NCI-H2227 (cell line): Measurements from ENCODE around the gene GPX2.

Source experiments
- DNase-seq: peaks from one replicate; lab custom pipeline; 2025; ENCODE audit not compliant: unreplicated experiment; lab: John Stamatoyannopoulos, UW

The GPX2 gene

DNA sequence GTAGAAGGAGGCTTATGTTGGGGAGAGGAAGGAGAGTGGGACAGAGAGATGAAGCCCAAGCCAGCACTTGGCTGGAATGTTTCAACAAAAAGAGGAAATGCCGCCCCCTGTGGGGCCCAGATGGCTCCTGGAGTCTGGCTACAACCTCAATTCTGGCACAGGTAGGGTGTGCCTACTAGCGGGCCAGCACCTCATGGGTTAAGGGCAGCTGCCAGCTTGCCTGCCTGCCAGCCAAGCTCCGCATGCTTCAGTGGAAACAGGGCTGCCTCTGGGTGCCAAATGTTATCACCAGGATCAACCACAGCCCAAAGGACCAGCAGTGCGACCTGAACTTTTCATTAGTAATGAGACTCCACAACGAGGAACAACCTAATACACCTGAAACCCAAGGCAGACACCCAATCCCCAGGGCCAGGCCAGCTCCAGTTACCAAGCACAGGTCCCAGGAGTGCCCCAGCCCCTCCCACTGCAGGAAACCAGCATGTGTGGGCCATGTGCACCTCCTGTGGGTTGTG is 18.3 kb upstream of the GPX2 start:
- DNase-seq = no peak

DNA sequence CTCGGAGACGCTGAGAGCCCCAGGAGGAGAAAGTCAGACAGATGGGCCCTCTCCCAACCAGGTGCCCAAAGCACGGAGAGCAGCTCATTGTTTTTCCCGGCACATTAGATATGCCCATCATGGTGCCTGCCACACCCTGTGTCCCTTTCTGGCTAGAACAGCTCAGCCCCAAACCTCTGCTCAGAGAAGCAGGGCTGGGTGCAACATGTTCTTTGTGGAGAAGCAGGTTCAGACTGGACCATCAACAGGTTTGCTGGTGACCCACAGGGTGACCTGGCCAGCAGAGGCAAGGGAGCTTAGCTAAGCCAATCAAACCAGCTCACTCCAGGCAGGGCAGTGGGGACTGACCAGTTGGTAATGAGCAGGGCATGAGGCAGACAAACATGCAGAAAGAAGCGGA is 16.2 kb upstream of the GPX2 start:
- no peak for DNase-seq

DNA sequence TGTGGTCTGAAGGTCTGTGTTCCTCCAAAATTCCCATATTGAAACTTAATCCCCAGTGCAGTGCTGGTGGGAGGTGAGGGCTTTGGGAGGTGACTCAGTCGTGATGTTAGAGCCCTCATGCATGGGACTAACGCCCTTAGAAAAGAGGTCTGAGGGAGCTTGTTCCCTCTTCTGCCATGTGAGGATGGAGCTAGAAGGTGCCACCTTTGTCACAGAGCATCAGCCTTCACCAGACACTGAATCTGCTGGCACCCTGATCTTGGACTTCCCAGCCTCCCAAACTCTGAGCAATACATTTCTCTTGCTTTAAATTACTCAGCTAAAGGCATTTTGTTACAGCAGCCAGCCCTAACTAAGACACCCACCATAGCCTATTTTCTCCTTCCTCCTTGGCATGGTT is 15.7 kb upstream of the GPX2 start:
- DNase-seq = no peak

DNA sequence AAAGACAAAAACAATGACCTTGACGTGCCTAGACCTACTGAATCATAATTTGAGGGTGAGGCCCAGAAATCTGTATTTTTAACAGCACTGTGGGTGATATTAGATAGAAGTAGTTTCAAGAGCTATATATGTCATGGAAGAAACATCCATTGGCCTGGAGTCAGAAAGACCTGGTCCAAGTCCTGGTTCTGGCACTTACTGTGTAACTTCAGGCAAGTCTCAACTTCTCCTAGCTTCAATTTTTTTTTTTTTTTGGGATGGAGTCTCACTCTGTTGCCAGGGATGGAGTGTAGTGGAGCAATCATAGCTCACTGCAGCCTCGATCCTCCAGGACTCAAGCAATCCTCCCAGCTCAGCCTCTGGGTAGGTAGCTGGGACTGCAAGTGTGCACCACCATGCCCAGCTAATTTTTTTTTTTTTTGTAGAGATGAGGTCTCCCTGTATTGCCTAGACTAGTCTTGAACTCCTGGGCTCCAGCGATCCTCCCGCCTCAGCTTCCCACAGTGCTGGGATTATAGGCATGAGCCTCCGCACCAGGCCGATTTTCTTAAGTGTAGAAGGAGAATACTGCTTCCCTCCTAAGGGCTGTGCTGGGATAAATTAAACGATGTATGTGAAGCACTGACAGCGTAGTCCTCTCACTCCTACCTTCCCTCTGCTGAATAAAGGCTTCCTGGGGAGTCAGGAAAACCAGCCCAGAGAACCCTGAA is 14.3 kb upstream of the GPX2 start:
- no peak for DNase-seq

DNA sequence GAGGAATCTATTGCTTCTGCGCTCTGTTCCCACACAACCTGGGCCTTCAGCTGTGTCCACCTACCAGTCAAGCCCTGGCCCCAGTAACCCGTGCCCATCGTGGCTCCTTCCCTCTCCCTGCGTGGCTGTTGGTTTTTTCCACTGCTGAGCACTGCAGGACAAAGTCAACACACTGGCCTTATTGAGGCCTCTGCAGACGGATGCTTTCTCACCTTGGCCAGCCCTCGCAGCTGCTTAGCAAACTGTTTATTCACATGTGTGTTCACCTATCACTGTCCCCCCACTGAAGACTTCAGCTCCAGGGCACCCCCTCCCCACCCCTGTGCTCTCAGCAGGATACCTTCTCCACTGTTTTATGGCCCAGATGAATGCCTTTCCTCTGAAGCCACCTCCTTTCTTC is 12.8 kb upstream of the GPX2 start:
- DNase-seq = no peak

DNA sequence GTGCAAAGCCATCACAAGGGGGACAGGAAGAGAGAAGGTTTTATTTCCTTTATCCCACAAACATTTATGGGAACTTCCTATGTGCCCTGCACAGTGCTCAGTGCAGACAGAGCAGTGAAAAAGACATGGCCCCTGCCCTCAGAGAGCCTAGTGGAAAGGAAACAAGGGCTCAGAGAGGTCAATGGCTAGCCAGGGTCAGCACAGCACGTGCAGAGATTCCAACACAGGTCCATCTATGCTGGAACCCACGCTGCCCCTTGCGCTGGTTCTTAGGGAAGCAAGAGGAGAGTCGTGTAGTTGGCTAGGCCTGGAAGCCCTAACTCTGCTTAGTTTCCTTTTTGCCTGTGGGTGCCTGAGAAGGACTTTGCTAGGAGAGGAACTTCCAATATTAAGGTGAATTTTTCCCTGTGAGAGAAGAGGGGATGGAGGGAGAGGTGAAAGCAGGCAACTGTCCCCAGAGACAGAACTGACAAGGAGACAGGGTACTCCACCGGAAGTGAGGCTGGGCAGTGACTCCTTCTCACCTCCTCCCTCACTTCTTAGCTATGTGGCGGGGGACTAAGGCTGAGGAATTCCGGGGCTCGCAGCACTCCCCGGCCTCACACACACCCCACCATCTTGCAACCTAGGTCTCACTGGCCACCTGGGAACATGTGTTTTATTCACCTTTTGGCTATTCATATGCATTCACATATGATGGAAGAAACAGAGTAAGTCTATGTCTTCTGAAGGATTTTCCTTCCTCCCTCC is 12.1 kb upstream of the GPX2 start:
- DNase-seq = no peak

DNA sequence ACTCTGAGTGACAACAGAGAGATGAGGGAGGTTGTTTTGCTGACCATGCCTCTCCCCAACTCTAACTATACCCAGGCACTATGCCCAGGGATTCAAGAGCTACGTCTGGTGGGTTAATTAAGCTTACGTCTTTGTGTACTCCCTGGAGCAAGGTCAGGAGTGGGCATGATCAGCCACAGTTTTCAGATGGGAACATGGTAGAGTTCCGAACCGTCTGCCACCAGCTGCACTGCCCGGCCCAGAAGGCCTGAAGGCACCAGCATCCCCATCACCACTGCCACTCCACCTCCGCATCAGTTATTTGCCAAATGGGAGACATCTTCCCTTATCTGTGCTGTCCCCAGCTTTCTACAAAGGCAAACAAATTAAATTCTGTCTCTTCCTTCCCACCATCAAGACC is 11.1 kb upstream of the GPX2 start:
- no peak for DNase-seq

DNA sequence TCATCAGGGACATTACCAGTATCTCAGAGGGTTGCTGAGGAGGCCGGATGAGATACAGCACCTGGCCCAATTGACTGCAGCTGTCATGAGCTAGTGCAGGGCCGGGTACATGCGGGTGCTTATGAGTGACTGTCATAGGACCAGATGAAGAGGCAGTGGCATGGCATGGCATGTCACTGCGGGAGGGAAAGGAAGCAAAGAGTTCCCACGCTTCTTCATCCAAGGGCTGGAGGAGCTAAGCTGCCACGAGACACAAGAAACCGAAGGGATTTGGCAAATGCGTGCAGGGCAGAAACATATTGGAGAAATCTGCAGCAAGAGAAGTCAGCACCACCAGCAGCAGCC is 10.7 kb upstream of the GPX2 start:
- DNase-seq = no peak

DNA sequence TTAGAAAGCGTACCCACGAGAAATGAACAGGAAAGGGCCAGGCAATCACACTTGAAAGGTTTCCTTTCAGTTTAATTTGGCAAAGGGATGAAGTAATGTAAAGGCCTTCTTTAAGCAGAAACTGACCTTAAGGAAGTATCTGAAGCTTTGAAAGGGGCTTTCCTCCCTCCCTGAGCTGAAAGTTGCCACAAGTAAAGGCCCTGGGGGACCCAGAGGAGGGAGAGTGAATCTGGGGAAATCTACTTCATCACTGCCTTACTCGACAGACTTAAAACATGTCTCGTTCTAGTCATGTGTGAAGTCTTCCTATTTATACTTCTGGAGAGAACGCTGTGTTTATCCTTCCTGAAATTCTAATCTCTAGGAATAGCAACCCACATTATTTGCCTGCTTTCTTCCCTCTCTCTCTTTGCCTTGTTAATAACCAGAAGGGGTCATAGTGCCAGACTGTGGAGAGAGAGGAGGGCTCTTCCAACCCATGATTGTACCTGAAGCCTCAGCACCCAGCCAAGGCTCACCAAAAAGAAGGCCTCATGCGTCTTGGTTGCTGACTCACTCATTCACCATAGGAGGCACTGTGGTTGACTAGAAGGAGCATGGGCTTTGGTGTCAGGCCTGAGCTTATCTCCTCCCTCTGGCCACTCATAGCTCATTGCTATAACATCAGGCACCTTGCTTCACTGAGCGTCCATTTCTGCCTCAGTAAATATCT is 10.2 kb upstream of the GPX2 start:
- no peak for DNase-seq

DNA sequence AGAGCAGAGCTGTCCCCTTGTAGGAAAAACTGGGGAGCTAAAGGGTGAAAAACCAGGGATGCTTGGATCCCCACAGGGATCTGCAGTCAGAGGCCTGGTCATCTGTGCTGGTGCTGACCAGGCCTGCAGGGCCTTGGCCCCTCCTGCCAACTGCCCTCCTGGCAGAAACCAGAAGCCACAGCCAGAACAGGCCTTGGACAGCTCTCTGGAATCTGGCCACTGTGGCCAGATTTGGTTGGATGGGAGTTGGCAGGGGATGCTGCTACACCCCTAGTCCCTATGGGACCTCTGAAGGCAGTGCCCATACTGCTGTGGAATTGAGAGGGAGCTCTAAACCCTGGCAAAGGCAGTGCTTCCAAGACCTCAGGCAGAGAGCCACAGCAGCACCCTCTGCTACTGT is 9.2 kb upstream of the GPX2 start:
- DNase-seq = no peak

DNA sequence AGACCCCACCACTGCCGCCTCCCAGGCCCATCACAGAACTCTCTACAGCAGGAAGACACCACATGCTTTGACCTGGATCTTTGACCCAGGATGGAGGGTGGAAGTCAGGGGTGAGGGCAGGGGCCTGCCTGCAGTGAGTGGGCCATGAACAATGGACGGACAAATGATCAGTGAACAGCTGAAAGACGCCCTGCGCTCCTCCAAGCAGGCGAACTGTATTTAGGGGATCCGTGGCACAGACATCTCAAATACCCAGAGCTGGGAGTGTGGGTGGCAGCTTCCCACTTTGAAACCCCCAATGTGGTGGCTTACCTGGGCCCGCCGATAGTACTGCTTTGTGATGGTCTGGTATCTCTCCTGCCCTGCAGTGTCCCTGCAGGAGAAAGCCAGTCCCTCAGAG is 8.7 kb upstream of the GPX2 start:
- DNase-seq = no peak

DNA sequence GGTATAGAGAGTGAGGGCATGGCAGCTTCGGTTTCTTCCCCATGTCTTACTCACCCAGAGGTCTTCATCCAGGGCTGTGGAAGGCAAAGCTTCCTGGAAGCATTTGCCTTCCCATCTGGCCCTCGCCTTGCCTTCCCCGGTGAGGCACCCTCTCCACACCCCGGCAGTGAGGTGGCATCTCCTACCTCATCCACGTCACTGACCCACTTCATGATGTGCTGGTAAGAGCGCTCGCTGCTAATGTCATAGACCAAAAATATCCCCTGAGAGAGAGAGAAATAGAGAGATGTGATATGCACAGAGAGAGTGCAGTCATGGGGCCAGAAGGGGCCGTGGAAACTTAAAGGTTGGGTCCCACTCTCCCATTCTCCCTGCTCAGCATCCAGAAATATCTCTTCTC is 8.3 kb upstream of the GPX2 start:
- no peak for DNase-seq

DNA sequence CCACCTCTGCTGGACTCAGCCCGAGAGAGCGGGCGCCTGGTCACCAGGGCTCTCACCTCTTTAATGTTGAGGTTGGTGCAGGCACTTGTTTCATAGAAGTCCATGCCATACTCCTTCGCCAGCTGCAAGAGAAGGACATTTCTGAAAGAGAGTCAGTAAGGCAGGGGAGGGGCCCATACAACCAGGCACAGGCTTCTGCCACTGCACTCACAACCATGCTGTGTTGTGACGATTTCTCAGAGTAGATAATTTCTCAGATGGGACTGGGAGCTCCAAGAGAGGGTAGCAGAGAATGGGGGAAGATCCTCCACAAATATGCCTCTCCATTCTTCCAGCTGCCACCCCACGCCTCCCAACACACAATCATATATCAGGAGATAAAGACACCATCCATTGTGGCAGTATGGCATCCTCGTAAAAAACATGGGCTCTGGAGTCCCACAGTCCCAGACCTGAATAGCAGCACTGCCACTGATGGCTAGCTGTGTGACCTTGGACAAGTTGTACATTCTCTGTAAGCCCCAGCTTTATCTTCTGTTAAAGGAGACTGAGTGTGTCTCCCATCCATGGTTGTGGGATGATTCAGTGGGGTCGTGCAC is 6.2 kb upstream of the GPX2 start:
- no peak for DNase-seq

DNA sequence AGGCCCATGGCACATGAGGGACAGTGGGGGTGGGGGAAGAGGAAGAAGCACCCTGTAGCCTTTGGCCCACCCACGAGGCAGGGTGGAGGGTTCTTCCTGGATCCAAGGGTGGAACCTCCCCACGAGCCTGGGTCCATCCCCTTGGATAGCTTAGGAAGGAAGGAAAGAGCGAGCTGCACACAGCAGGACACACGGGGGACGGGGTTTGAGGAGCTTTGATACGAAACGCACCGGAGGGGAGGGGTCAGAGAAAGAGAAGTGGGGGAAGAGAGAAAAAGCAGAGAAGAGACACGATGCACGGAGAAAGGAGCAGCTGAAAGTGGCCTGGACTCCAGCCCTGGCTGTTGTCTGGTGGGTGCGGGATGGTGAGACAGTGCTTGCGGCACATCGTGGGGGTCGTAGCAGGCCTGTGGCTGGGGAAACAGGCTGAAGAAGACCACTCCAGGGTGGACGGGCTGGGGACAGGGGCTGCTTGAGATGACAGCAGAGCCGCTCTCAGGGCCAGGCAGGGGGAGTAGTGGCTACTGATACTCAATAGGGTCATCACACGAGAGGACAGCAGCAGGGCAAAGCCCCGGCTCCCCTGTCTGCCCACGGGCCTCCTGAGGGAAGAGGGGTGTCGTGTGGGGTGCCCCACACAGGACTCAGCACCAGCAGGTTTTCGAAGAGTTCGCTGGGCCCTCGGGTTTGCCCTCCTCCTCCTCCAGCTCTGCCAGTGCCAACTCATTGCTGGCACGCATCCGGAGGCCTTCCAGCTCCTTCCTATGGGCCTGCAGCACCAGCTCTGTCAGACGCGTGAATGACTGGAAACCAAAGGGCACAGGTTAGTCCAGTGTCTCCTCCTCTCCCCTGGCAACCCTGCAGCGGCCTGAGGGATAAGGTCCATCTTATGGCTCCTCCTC is 5.4 kb upstream of the GPX2 start:
- no peak for DNase-seq

DNA sequence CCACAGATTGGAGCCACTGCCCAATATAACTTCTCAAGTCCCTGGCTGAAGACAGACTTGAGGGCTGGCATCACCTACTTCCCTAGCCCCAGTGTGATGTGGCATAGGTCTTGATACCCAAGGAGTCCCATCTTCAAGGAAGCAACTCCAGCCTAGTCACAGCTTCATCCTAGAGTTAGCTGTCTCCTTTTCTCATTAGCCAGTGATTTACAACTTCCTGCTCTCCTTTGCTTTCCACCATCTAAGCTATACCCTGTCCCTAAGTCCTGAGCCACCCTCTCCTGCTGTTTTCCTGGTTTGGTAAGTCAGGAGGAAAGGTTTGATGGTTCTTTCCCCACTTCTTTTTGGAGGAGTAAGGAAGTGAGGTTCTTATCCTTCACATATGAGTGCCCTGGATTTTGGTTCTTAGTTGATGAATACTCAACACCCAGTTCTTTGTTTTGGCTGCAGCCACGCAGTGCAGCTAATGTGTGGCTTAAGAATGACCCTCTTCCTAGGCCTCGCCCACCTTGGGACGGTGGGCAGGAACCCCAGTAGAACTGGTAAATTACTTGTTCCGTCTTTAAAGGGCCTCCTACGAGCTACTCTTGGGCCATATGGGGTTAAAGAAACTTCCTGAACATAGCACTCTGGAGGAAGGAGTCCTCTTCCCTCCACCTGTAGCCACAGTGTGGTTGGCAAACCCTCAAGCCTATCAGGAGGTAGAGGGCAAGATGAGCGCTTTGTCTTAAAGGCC is 3.9 kb upstream of the GPX2 start:
- DNase-seq = no peak

DNA sequence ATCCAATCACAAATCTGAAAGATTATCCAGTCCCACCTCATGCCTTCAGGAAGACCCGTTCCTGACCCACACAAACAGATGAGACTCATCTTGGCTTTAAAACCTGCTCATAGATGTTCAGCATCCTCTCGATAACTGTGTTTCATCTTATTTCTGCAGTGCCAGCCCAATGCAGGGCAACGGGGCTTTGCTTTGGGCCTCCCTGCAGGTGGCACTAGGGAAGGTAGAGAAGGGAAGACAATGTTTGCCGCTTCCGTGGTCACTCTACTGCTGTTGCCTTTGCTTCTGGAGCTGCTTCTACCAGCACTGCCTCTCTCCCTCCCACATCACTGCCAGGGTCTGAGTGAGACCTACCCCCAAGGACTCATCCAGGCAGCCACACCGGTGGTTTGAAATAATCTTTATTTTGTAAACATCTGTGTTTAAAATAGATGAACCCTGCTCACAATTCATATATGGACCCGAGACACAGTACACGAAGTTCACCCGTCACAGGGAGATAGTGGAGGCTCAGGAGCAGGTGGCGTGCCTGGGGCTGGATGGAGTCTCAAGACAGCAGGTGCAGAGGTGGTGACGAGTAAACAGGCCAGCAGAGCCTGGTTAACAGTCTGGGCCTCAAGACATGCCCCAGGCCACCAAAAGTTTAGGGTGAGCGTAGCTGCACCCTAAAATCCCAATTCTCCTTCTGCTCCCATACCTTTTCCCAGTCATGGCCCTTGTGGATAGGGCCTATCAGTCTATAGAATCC is 3.1 kb upstream of the GPX2 start:
- DNase-seq = no peak

DNA sequence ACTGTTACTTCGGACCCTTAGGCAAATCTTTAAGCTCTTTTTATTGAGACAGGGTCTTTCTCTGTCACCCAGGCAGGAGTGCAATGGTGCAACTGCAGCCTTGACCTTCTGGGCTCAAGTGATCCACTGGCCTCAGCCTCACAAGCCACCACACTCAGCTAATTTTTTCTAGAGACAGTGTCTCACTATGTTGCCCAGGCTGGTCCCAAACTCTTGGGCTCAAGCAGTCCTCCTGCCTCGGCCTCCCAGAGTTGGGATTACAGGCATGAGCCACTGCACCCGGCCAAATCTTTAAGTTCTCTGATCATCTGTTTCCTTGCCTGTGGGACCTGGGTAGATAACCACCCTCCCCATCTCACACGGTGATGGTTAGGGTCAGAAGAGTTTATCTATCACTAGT is 2.3 kb upstream of the GPX2 start:
- DNase-seq = no peak

DNA sequence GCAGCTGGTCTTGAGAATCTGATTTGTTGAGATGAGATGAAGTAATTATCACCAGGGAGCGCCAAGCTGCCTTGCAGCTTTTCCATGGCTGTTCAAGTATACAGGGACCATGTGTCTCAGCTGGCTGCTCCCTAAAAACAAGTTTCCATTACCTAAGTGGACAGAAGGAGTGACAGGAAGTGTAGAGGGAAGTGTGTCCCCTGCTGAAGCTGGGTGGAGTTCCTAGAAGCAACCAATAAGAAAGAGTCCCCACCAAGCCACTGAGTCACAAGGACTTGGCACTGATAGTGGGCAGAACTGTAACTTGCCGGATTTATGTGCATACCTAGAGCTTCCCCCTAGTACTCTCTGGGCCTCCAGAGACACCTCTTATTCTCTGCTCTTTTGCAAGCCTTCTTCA is 1.5 kb upstream of the GPX2 start:
- DNase-seq = peak; percentile 24

DNA sequence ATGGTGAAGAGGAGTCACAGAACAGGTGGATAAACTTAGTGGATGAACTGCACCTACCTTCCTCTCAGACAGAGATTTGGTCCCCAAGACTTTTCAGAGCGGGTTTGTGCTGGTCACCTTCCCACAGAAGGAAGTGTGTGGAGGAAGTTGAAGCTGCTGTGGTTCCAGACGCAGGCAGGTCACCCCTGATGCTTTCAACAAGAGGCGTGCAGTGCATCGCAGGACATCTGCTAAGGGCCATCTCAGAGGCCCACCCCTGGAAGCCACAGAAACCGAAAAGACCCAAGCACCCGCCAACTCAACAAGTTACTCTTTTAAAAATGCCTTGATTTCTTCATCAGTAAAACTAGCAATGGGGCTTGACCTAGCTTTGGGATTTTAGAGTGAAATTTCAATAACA is 1.0 kb upstream of the GPX2 start:
- DNase-seq = no peak
